Measurements from ENCODE around the gene SERTM1. TPM values are rescaled to one million over a fixed set of nuclear protein-coding genes. Genes with fewer than 3 reads are reported as not detected.

Gene SERTM1
- total and polyA plus RNA-seq, 2 of the 8 experiments (the other 6 are each of a cell fraction or from before 2014, with no cell fraction given) = 0.48 to 1.6 TPM

GRCh38 chr13:36696410-36697010 lies 22.7 kb downstream of the SERTM1 start (continued):
- TF ChIP-seq CHD7 (IDR thresholded peaks at IDR 0.05; ENCODE audit: insufficient replicate concordance, low read length) (no peak), TEAD4 (IDR thresholded peaks at IDR 0.05; ENCODE audit: low read depth, low read length) (no peak), RXRA (IDR thresholded peaks at IDR 0.05; ENCODE audit: insufficient read depth, low read depth, low read length) (no peak), MAX (IDR thresholded peaks at IDR 0.05) (no peak), ATF2 (IDR thresholded peaks at IDR 0.05; ENCODE audit: low read length) (no peak), EGR1 (IDR thresholded peaks at IDR 0.05; ENCODE audit: borderline replicate concordance, low read depth, low read length) (no peak), JUND (IDR thresholded peaks at IDR 0.05; ENCODE audit: low read length) (no peak), CBX5 (IDR thresholded peaks at IDR 0.05; ENCODE audit: low read depth, low read length) (no peak), NRF1 (IDR thresholded peaks at IDR 0.05; ENCODE audit: low read depth, low read length) (no peak)
